OCI-LY7 (cell line): Measurements from ENCODE around the gene LONRF3.

Source experiments
- EZH2phosphoT487 ChIP-seq: fragments of 200-600 bp; sonication (generic); IDR thresholded peaks from 2 replicates; pipeline ENCODE4 v1.6.1; 2018; ENCODE audit warnings: low read depth, borderline replicate concordance, mild to moderate bottlenecking, mixed run types, antibody characterized with exemption, low read length, moderate library complexity, mixed read lengths
- TF ChIP-seq, protein P1 (sequence below): fragments of 200-600 bp; sonication (generic); conservative IDR thresholded peaks from 2 replicates; pipeline ENCODE4 v1.5.1; 2014; ENCODE audit warnings: mild to moderate bottlenecking, antibody characterized with exemption, low read length, moderate library complexity, mixed read lengths

DNA sequence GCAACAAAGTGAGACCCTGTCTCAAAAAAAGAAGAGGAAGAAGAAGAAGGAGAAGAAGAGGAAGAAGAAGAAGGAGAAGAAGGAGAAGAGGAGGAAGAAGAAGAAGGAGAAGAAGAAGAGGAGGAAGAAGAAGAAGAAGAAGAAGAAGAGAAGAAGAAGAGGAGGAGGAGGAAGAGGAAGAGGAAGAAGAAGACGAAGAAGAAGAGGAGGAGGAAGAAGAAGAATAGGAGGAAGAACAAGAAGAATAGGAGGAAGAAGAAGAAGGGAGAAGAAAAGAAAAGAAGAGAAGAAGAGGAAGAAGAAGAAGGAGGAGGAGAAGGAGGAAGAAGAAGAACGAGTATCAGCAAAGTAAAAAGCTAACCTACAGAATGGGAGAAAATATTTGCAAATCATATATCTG lies 33.3 kb upstream of the LONRF3 start:
- TF ChIP-seq, protein P1, sequence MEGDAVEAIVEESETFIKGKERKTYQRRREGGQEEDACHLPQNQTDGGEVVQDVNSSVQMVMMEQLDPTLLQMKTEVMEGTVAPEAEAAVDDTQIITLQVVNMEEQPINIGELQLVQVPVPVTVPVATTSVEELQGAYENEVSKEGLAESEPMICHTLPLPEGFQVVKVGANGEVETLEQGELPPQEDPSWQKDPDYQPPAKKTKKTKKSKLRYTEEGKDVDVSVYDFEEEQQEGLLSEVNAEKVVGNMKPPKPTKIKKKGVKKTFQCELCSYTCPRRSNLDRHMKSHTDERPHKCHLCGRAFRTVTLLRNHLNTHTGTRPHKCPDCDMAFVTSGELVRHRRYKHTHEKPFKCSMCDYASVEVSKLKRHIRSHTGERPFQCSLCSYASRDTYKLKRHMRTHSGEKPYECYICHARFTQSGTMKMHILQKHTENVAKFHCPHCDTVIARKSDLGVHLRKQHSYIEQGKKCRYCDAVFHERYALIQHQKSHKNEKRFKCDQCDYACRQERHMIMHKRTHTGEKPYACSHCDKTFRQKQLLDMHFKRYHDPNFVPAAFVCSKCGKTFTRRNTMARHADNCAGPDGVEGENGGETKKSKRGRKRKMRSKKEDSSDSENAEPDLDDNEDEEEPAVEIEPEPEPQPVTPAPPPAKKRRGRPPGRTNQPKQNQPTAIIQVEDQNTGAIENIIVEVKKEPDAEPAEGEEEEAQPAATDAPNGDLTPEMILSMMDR, result no peak
- no peak for TF ChIP-seq EZH2phosphoT487
